HL-60 (cell line): ENCODE data around the gene BMPR2.

Experiments
- GABPA ChIP-seq: IDR thresholded peaks from 2 replicates; pipeline ENCODE4 v1.6.1; 2012; ENCODE audit warnings: low read depth
- POLR2AphosphoS5 ChIP-seq: IDR thresholded peaks from 2 replicates; pipeline ENCODE4 v1.6.1; 2012; ENCODE audit warnings: low read depth
- SPI1 ChIP-seq: IDR thresholded peaks from 2 replicates; pipeline ENCODE4 v1.6.1; 2012; ENCODE audit warnings: low read depth, mild to moderate bottlenecking, borderline replicate concordance
- TF ChIP-seq, protein P1 (sequence below): IDR thresholded peaks from one replicate; pipeline ENCODE4 v1.5.1; 2011; ENCODE audit warnings: low read length, control low read depth, inconsistent platforms; ENCODE audit not compliant: insufficient read depth
- TF ChIP-seq, protein P2 (sequence below): IDR thresholded peaks from 2 replicates; pipeline ENCODE4 v1.6.1; 2012; ENCODE audit warnings: low read depth; ENCODE audit not compliant: insufficient replicate concordance

DNA sequence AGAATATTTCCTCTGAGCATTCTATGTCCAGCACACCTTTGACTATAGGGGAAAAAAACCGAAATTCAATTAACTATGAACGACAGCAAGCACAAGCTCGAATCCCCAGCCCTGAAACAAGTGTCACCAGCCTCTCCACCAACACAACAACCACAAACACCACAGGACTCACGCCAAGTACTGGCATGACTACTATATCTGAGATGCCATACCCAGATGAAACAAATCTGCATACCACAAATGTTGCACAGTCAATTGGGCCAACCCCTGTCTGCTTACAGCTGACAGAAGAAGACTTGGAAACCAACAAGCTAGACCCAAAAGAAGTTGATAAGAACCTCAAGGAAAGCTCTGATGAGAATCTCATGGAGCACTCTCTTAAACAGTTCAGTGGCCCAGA lies 179.2 kb downstream of the BMPR2 start:
- TF ChIP-seq, protein P1, sequence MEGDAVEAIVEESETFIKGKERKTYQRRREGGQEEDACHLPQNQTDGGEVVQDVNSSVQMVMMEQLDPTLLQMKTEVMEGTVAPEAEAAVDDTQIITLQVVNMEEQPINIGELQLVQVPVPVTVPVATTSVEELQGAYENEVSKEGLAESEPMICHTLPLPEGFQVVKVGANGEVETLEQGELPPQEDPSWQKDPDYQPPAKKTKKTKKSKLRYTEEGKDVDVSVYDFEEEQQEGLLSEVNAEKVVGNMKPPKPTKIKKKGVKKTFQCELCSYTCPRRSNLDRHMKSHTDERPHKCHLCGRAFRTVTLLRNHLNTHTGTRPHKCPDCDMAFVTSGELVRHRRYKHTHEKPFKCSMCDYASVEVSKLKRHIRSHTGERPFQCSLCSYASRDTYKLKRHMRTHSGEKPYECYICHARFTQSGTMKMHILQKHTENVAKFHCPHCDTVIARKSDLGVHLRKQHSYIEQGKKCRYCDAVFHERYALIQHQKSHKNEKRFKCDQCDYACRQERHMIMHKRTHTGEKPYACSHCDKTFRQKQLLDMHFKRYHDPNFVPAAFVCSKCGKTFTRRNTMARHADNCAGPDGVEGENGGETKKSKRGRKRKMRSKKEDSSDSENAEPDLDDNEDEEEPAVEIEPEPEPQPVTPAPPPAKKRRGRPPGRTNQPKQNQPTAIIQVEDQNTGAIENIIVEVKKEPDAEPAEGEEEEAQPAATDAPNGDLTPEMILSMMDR: no peak
- TF ChIP-seq POLR2AphosphoS5 (no peak), GABPA (no peak), SPI1 (no peak)
- TF ChIP-seq, protein P2, sequence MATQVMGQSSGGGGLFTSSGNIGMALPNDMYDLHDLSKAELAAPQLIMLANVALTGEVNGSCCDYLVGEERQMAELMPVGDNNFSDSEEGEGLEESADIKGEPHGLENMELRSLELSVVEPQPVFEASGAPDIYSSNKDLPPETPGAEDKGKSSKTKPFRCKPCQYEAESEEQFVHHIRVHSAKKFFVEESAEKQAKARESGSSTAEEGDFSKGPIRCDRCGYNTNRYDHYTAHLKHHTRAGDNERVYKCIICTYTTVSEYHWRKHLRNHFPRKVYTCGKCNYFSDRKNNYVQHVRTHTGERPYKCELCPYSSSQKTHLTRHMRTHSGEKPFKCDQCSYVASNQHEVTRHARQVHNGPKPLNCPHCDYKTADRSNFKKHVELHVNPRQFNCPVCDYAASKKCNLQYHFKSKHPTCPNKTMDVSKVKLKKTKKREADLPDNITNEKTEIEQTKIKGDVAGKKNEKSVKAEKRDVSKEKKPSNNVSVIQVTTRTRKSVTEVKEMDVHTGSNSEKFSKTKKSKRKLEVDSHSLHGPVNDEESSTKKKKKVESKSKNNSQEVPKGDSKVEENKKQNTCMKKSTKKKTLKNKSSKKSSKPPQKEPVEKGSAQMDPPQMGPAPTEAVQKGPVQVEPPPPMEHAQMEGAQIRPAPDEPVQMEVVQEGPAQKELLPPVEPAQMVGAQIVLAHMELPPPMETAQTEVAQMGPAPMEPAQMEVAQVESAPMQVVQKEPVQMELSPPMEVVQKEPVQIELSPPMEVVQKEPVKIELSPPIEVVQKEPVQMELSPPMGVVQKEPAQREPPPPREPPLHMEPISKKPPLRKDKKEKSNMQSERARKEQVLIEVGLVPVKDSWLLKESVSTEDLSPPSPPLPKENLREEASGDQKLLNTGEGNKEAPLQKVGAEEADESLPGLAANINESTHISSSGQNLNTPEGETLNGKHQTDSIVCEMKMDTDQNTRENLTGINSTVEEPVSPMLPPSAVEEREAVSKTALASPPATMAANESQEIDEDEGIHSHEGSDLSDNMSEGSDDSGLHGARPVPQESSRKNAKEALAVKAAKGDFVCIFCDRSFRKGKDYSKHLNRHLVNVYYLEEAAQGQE: no peak
